Renal cortical epithelial cell (primary cell): ENCODE measurements around the gene FITM2. TPM values are rescaled to one million over a fixed set of nuclear protein-coding genes. Genes with fewer than 3 reads are reported as not detected.

Experiments used
- DNase-seq: peaks from one replicate; pipeline ENCODE4 v3.0.0-alpha.2; 2011; ENCODE audit warnings: low read depth
- total RNA-seq: library from RNA; depleted of rRNA; stranded (reverse); fragments of >200 nt; gene quantifications from 2 replicates; pipeline ENCODE4 v1.2.3, GENCODE V29; 2014

FITM2 gene
- total RNA-seq, 1 donor from 2014 or later: 8.5 TPM

- DNase-seq: no peak
Observed at GRCh38 chr20:44280387-44280786, 30.6 kb downstream of the FITM2 start.

GRCh38 chr20:44279228-44279627 is 31.8 kb downstream of the FITM2 start:
- no peak for DNase-seq

GRCh38 chr20:44274303-44275017 is 36.5 kb downstream of the FITM2 start:
- DNase-seq: no peak

GRCh38 chr20:44273231-44274215 is 37.5 kb downstream of the FITM2 start:
- DNase-seq: no peak

- no peak for DNase-seq
Observed at GRCh38 chr20:44271915-44272663, 38.9 kb downstream of the FITM2 start.

- no peak for DNase-seq
Observed at GRCh38 chr20:44268802-44269201, 42.2 kb downstream of the FITM2 start.

- no peak for DNase-seq
Observed at GRCh38 chr20:44264287-44264686, 46.7 kb downstream of the FITM2 start.

- DNase-seq: no peak
Observed at GRCh38 chr20:44258226-44258890, 52.6 kb downstream of the FITM2 start.

GRCh38 chr20:44256961-44257360 is 54.0 kb downstream of the FITM2 start:
- no peak for DNase-seq

GRCh38 chr20:44255942-44256341 is 55.1 kb downstream of the FITM2 start:
- DNase-seq: no peak

- no peak for DNase-seq
Observed at GRCh38 chr20:44254073-44254472, 56.9 kb downstream of the FITM2 start.

- DNase-seq: no peak
Observed at GRCh38 chr20:44253528-44253927, 57.5 kb downstream of the FITM2 start.

Other genes starting within 250 kb of the FITM2 start
- 8.5 and 11.6 TPM in 2 replicates for gene JPH2, start 124.0 kb downstream of the FITM2 start, total RNA-seq
- 36.5 and 39.8 TPM in 2 replicates for gene OSER1, start 100.4 kb downstream of the FITM2 start, total RNA-seq
- not detected in 2 replicates for gene GDAP1L1, start 63.9 kb downstream of the FITM2 start, total RNA-seq
- gene R3HDML, start 25.8 kb upstream of the FITM2 start, total RNA-seq: not detected in 2 replicates
- 4.9 TPM in 1 of 2 replicates, not detected in the other for gene HNF4A, start 44.5 kb upstream of the FITM2 start, total RNA-seq
- 11.5 and 19.0 TPM in 2 replicates for gene TTPAL, start 164.7 kb upstream of the FITM2 start, total RNA-seq
- gene SERINC3, start 210.9 kb upstream of the FITM2 start, total RNA-seq: 87.8 and 93.4 TPM in 2 replicates